SK-N-SH treated with all-trans-retinoic acid at 6 μM for 48 hours (cell line): ENCODE measurements around the gene ITIH5.

Source experiments
- ATAC-seq: fragments of 200-7000 bp; cut with Tn5 transposase; 3 replicates; pipeline ENCODE4 v1.9.1; 2020; ENCODE audit warnings: mild to moderate bottlenecking, moderate library complexity
- ARNTL ChIP-seq: fragments of 450-650 bp; formaldehyde crosslinking; IDR thresholded peaks from 2 replicates; pipeline ENCODE4 v1.5.0; 2020; ENCODE audit warnings: low read depth, mild to moderate bottlenecking, moderate library complexity, borderline replicate concordance
- BACH2 ChIP-seq: fragments of 250-450 bp; sonication (Bioruptor Pico); IDR thresholded peaks from 2 replicates; pipeline ENCODE4 v1.9.0; 2021; ENCODE audit warnings: mild to moderate bottlenecking, borderline replicate concordance
- CREB5 ChIP-seq: fragments of 250-450 bp; sonication (Bioruptor Pico); IDR thresholded peaks from 2 replicates; pipeline ENCODE4 v1.5.1; 2020; ENCODE audit warnings: low read depth, mild to moderate bottlenecking, moderate library complexity
- CSDC2 ChIP-seq: fragments of 250-450 bp; sonication (Bioruptor Pico); IDR thresholded peaks from 2 replicates; pipeline ENCODE4 v1.5.0; 2020; ENCODE audit warnings: mild to moderate bottlenecking, moderate library complexity
- CSRNP3 ChIP-seq: fragments of 250-450 bp; sonication (Bioruptor Pico); IDR thresholded peaks from 2 replicates; pipeline ENCODE4 v1.5.1; 2021; ENCODE audit warnings: mild to moderate bottlenecking, moderate library complexity
- ESRRG ChIP-seq: fragments of 250-450 bp; sonication (Bioruptor Pico); IDR thresholded peaks from 2 replicates; pipeline ENCODE4 v1.6.1; 2021; ENCODE audit warnings: mild to moderate bottlenecking
- GLIS3 ChIP-seq: fragments of 250-450 bp; sonication (Bioruptor Pico); IDR thresholded peaks from 2 replicates; pipeline ENCODE4 v1.5.0; 2020; ENCODE audit warnings: mild to moderate bottlenecking, moderate library complexity
- ISL1 ChIP-seq: fragments of 250-450 bp; sonication (Bioruptor Pico); IDR thresholded peaks from 2 replicates; pipeline ENCODE4 v2.1.2; 2022; ENCODE audit warnings: mild to moderate bottlenecking, moderate library complexity
- OSR1 ChIP-seq: fragments of 250-450 bp; sonication (Bioruptor Pico); IDR thresholded peaks from 2 replicates; pipeline ENCODE4 v1.8.0; 2022; ENCODE audit warnings: moderate library complexity, mild to moderate bottlenecking, inconsistent platforms
- PATZ1 ChIP-seq: fragments of 250-450 bp; sonication (Bioruptor Pico); IDR thresholded peaks from 2 replicates; pipeline ENCODE4 v1.8.0; 2020; ENCODE audit warnings: mild to moderate bottlenecking, moderate library complexity, borderline replicate concordance
- PPARA ChIP-seq: fragments of 250-450 bp; sonication (Bioruptor Pico); IDR thresholded peaks from 2 replicates; pipeline ENCODE4 v1.5.0; 2020; ENCODE audit warnings: mild to moderate bottlenecking, borderline replicate concordance
- RARB ChIP-seq: fragments of 250-450 bp; sonication (Bioruptor Pico); IDR thresholded peaks from 2 replicates; pipeline ENCODE4 v1.8.0; 2021; ENCODE audit warnings: mild to moderate bottlenecking, moderate library complexity
- SNAI2 ChIP-seq: fragments of 250-450 bp; sonication (Bioruptor Pico); IDR thresholded peaks from 2 replicates; pipeline ENCODE4 v1.5.0; 2020; ENCODE audit warnings: mild to moderate bottlenecking, moderate library complexity
- TCF4 ChIP-seq: fragments of 250-450 bp; sonication (Bioruptor Pico); IDR thresholded peaks from 2 replicates; pipeline ENCODE4 v1.8.0; 2021; ENCODE audit warnings: mild to moderate bottlenecking, moderate library complexity, borderline replicate concordance
- TSHZ2 ChIP-seq: fragments of 250-450 bp; sonication (Bioruptor Pico); IDR thresholded peaks from 2 replicates; pipeline ENCODE4 v1.5.0; 2020; ENCODE audit warnings: mild to moderate bottlenecking, moderate library complexity
- ZC3H10 ChIP-seq: fragments of 250-450 bp; sonication (Bioruptor Pico); IDR thresholded peaks from 2 replicates; pipeline ENCODE4 v1.5.1; 2021; ENCODE audit warnings: mild to moderate bottlenecking, moderate library complexity
- ZFP3 ChIP-seq: fragments of 250-450 bp; sonication (Bioruptor Pico); IDR thresholded peaks from 2 replicates; pipeline ENCODE4 v1.5.0; 2020; ENCODE audit warnings: mild to moderate bottlenecking, moderate library complexity
- ZFP30 ChIP-seq: fragments of 450-650 bp; formaldehyde crosslinking; IDR thresholded peaks from 2 replicates; pipeline ENCODE4 v1.5.0; 2022; ENCODE audit warnings: mild to moderate bottlenecking, moderate library complexity
- ZNF565 ChIP-seq: fragments of 450-650 bp; formaldehyde crosslinking; conservative IDR thresholded peaks from 2 replicates; pipeline ENCODE4 v1.5.0; 2020; ENCODE audit warnings: low read depth, mild to moderate bottlenecking, moderate library complexity
- ZNF70 ChIP-seq: fragments of 450-650 bp; formaldehyde crosslinking; IDR thresholded peaks from 2 replicates; pipeline ENCODE4 v1.5.0; 2020; ENCODE audit warnings: mild to moderate bottlenecking, moderate library complexity
- ZNF8 ChIP-seq: fragments of 450-650 bp; formaldehyde crosslinking; IDR thresholded peaks from 2 replicates; pipeline ENCODE4 v1.5.0; 2020; ENCODE audit warnings: mild to moderate bottlenecking, moderate library complexity

The ITIH5 gene

GRCh38 chr10:7679256-7679655 lies 12.5 kb upstream of the ITIH5 start:
- TF ChIP-seq ESRRG (CRISPR knock-in tag) = no peak
- no peak for TF ChIP-seq CSDC2 (CRISPR knock-in tag)
- TF ChIP-seq CREB5 (CRISPR knock-in tag) = no peak
- TF ChIP-seq TCF4 = no peak
- no peak for ATAC-seq

GRCh38 chr10:7672341-7673134 lies 5.8 kb upstream of the ITIH5 start:
- ATAC-seq = no peak
- TF ChIP-seq ZNF565 (CRISPR knock-in tag) = no peak
- TF ChIP-seq ZC3H10 = no peak
- TF ChIP-seq ISL1 = no peak
- TF ChIP-seq BACH2 (CRISPR knock-in tag) = no peak
- TF ChIP-seq SNAI2 (CRISPR knock-in tag) = no peak
- no peak for TF ChIP-seq CSRNP3 (CRISPR knock-in tag)
- no peak for TF ChIP-seq ZNF8 (CRISPR knock-in tag)
- TF ChIP-seq PPARA (CRISPR knock-in tag) = no peak
- TF ChIP-seq ARNTL = no peak
- TF ChIP-seq ZFP3 = no peak
- TF ChIP-seq GLIS3 (CRISPR knock-in tag) = no peak
- no peak for TF ChIP-seq PATZ1 (CRISPR knock-in tag)
- TF ChIP-seq ZFP30 (CRISPR knock-in tag) = no peak
- TF ChIP-seq CREB5 (CRISPR knock-in tag) = no peak
- TF ChIP-seq ZNF70 (CRISPR knock-in tag) = no peak
- TF ChIP-seq OSR1 (CRISPR knock-in tag) = no peak
- TF ChIP-seq TSHZ2 (CRISPR knock-in tag) = no peak
- TF ChIP-seq TCF4 = no peak

GRCh38 chr10:7670157-7670556 lies 3.4 kb upstream of the ITIH5 start:
- no peak for ATAC-seq
- TF ChIP-seq RARB = no peak
- no peak for TF ChIP-seq SNAI2 (CRISPR knock-in tag)
- TF ChIP-seq ESRRG (CRISPR knock-in tag) = no peak
- no peak for TF ChIP-seq ISL1
- no peak for TF ChIP-seq PPARA (CRISPR knock-in tag)
- TF ChIP-seq, all 23 proteins: peak for 0
